C4-2B (cell line): Measurements from ENCODE around the gene GDA.
A peak's percentile ranks its signal among the peaks of the same experiment; 100 is the strongest.

Experiments used
- CTCF ChIP-seq: fragments of 450-650 bp; conservative IDR thresholded peaks from 2 replicates; pipeline ENCODE4 v1.5.1; 2017; ENCODE audit warnings: mild to moderate bottlenecking
- ZFX ChIP-seq: fragments of 450-650 bp; IDR thresholded peaks from 2 replicates; pipeline ENCODE4 v1.6.1; 2017

GRCh38 chr9:72292256-72292682, 143.0 kb downstream of the GDA start:
- TF ChIP-seq CTCF, result peak; percentile 67
- TF ChIP-seq ZFX, result no peak
